ENCODE results near the gene CRB2. TPM values are rescaled to one million over a fixed set of nuclear protein-coding genes. Genes with fewer than 3 reads are reported as not detected.

CRB2 gene
- total RNA-seq, 1 experiment from 2014 or later: 3.6 TPM

GRCh38 chr9:123345567-123345955 is 10.4 kb upstream of the CRB2 start:
- Histone ChIP-seq H2AK5ac (ENCODE audit: insufficient read length, low read length) (no peak overlapping the region), H3K9me3 (ENCODE audit: control insufficient read depth, low read depth, low read length) (no peaks in the 10 kb centered on the region), H3K27ac (ENCODE audit: insufficient read length, low read depth, low read length) (no peak overlapping the region), H2BK15ac (ENCODE audit: low read depth, low read length) (no peak overlapping the region), H2AFZ (ENCODE audit: low read length) (no peak overlapping the region), H3K23me2 (ENCODE audit: insufficient read length, low read depth, low read length, poor library complexity, severe bottlenecking) (no peaks in the 10 kb centered on the region), H2BK5ac (ENCODE audit: insufficient read length, low read length) (no peak overlapping the region), H2BK20ac (ENCODE audit: low read depth, low read length, poor library complexity, severe bottlenecking) (no peak overlapping the region), H4K5ac (ENCODE audit: insufficient read length, low read depth, low read length) (no peak overlapping the region), H2BK12ac (ENCODE audit: insufficient read length, low read depth, low read length) (no peak overlapping the region), H3K23ac (ENCODE audit: insufficient read length, low read depth, low read length) (no peak overlapping the region), H4K91ac (ENCODE audit: insufficient read length, low read depth, low read length) (no peak overlapping the region), H3T11ph (ENCODE audit: low read length) (no peak overlapping the region), H4K20me1 (ENCODE audit: control insufficient read depth, insufficient read depth, insufficient read length) (no peaks in the 10 kb centered on the region), H2BK120ac (ENCODE audit: low read depth, low read length, poor library complexity, severe bottlenecking) (no peak overlapping the region), H3K18ac (ENCODE audit: insufficient read length, low read depth, low read length) (no peak overlapping the region), H3K79me2 (ENCODE audit: insufficient read depth, low read length) (no peaks in the 10 kb centered on the region), H3K4me1 (ENCODE audit: insufficient read depth, low read length) (no peaks in the 10 kb centered on the region), H3K14ac (ENCODE audit: insufficient read depth, low read length) (no peak overlapping the region; the same call in 1 of the 2 replicates), H3K56ac (ENCODE audit: insufficient read length, low read depth, low read length) (no peak overlapping the region), H3K4me2 (ENCODE audit: insufficient read depth, insufficient read length, low read length) (no peak overlapping the region), H3K27me3 (ENCODE audit: insufficient read depth, low read length) (no peaks in the 10 kb centered on the region), H3K9ac (ENCODE audit: extremely low read depth, insufficient read length, low read length) (no peak overlapping the region), H3K79me1 (ENCODE audit: insufficient read depth, low read depth, low read length, poor library complexity, severe bottlenecking) (no peaks in the 10 kb centered on the region), H4K8ac (replicated peaks; ENCODE audit: insufficient read length, low read depth, low read length) (no peak overlapping the region), H3K4ac (ENCODE audit: low read depth, low read length) (no peak overlapping the region)
- no peaks in the 10 kb centered on the region for H3K36me3 Mint-ChIP-seq (ENCODE audit: insufficient read depth in 1 of 3, low read depth in 3 of 3)
- peaks cover 4% of the 10 kb centered on the region; the same call in 1 of the 2 replicates for H3K27me3 Mint-ChIP-seq (ENCODE audit: low read depth)
- H3K4me1 Mint-ChIP-seq: peaks cover 7 to 10% of the 10 kb centered on the region in 2 experiments
- H3K4me3 Mint-ChIP-seq: no peak overlapping the region
- WGBS (ENCODE audit: extremely low coverage, insufficient read length, low lambda C conversion rate): no CpG with 5 or more reads among the region's 6 CpGs
- peak overlapping the region in 2 of 3 experiments; percentile 41 to 49; a peak in 1 of 7 replicates for H3K27ac Mint-ChIP-seq
- H3K9me3 Mint-ChIP-seq: no peaks in the 10 kb centered on the region
- no peak for DNase-seq
- no peak for TF ChIP-seq CTCF (conservative IDR thresholded peaks at IDR 0.05)

Measured in H9 (cell line).